WTC11 (cell line): ENCODE measurements around the gene EDDM13. TPM values are rescaled to one million over a fixed set of nuclear protein-coding genes. Genes with fewer than 3 reads are reported as not detected.

Source experiments
- ATAC-seq: fragments of 200-7000 bp; cut with Tn5 transposase; 2 replicates; pipeline ENCODE4 v1.10.0; 2021; ENCODE audit warnings: mild to moderate bottlenecking, moderate library complexity
- CTCF ChIA-PET: fragments of 300-600 bp; sonication (Branson Sonifier 250); formaldehyde crosslinking; loops from one replicate; lab custom pipeline; 2021; ENCODE audit warnings: antibody characterized with exemption; lab: Charles Lee
- POLR2A ChIA-PET: fragments of 350-600 bp; sonication (Branson Sonifier 250); formaldehyde crosslinking; loops from one replicate; lab custom pipeline; 2021; ENCODE audit warnings: antibody characterized with exemption; lab: Charles Lee
- DNase-seq: peaks from one replicate; pipeline ENCODE4 v3.0.0; 2021; ENCODE audit warnings: low spot score
- H3K27ac Mint-ChIP-seq: 2 replicates; pipeline ENCODE4 v1.8.0; 2021; ENCODE audit warnings: mixed read lengths
- H3K27me3 Mint-ChIP-seq: 2 replicates; pipeline ENCODE4 v1.8.0; 2021; ENCODE audit warnings: low read depth, mild to moderate bottlenecking, moderate library complexity, mixed read lengths
- H3K36me3 Mint-ChIP-seq: 2 replicates; pipeline ENCODE4 v1.8.0; 2021; ENCODE audit warnings: mixed read lengths
- H3K4me1 Mint-ChIP-seq: 2 replicates; pipeline ENCODE4 v1.8.0; 2022; ENCODE audit warnings: mixed read lengths
- H3K4me3 Mint-ChIP-seq: 2 replicates; pipeline ENCODE4 v1.8.0; 2021; ENCODE audit warnings: mild to moderate bottlenecking, moderate library complexity, mixed read lengths
- H3K9me3 Mint-ChIP-seq: 2 replicates; pipeline ENCODE4 v1.8.0; 2021; ENCODE audit warnings: mixed read lengths
- ATF1 ChIP-seq: sonication (generic); formaldehyde crosslinking; IDR thresholded peaks from 2 replicates; pipeline ENCODE4 v1.8.1; 2023; ENCODE audit warnings: mild to moderate bottlenecking, moderate library complexity, missing genetic modification reagents
- CREM ChIP-seq: sonication (generic); formaldehyde crosslinking; IDR thresholded peaks from 2 replicates; pipeline ENCODE4 v1.8.1; 2022; ENCODE audit warnings: mild to moderate bottlenecking, missing genetic modification reagents, moderate library complexity
- EMX1 ChIP-seq: fragments of 250-450 bp; sonication (Bioruptor Pico); IDR thresholded peaks from 2 replicates; pipeline ENCODE4 v1.8.0; 2021; ENCODE audit warnings: mild to moderate bottlenecking
- GRHL2 ChIP-seq: fragments of 250-450 bp; sonication (Bioruptor Pico); IDR thresholded peaks from 2 replicates; pipeline ENCODE4 v1.8.0; 2022; ENCODE audit warnings: mild to moderate bottlenecking, moderate library complexity; ENCODE audit not compliant: insufficient replicate concordance, severe bottlenecking
- HMGA2 ChIP-seq: fragments of 250-450 bp; sonication (Bioruptor Pico); IDR thresholded peaks from 2 replicates; pipeline ENCODE4 v1.4.0; 2021; ENCODE audit warnings: mild to moderate bottlenecking, moderate library complexity
- NR2C2 ChIP-seq: sonication (generic); formaldehyde crosslinking; IDR thresholded peaks from 2 replicates; pipeline ENCODE4 v1.8.0; 2022; ENCODE audit warnings: mild to moderate bottlenecking, missing genetic modification reagents
- RORB ChIP-seq: fragments of 250-450 bp; sonication (Bioruptor Pico); IDR thresholded peaks from 2 replicates; pipeline ENCODE4 v1.9.0; 2021; ENCODE audit warnings: mild to moderate bottlenecking
- SP1 ChIP-seq: sonication (generic); formaldehyde crosslinking; conservative IDR thresholded peaks from 2 replicates; pipeline ENCODE4 v1.8.1; 2022; ENCODE audit warnings: missing genetic modification reagents
- TEAD4 ChIP-seq: sonication (generic); formaldehyde crosslinking; IDR thresholded peaks from 2 replicates; pipeline ENCODE4 v1.8.0; 2022; ENCODE audit warnings: mild to moderate bottlenecking, missing genetic modification reagents
- TP53 ChIP-seq: sonication (generic); formaldehyde crosslinking; IDR thresholded peaks from 2 replicates; pipeline ENCODE4 v1.8.1; 2023; ENCODE audit warnings: mild to moderate bottlenecking, missing genetic modification reagents
- ZBTB21 ChIP-seq: sonication (generic); formaldehyde crosslinking; IDR thresholded peaks from 2 replicates; pipeline ENCODE4 v1.8.1; 2023; ENCODE audit warnings: mild to moderate bottlenecking, missing genetic modification reagents, borderline replicate concordance
- ZNF138 ChIP-seq: sonication (generic); formaldehyde crosslinking; conservative IDR thresholded peaks from 2 replicates; pipeline ENCODE4 v1.8.1; 2022; ENCODE audit warnings: mild to moderate bottlenecking, moderate library complexity, missing genetic modification reagents
- ZNF219 ChIP-seq: sonication (generic); formaldehyde crosslinking; IDR thresholded peaks from 2 replicates; pipeline ENCODE4 v1.8.0; 2023; ENCODE audit warnings: missing genetic modification reagents, mild to moderate bottlenecking, borderline replicate concordance
- ZNF281 ChIP-seq: sonication (generic); formaldehyde crosslinking; IDR thresholded peaks from 2 replicates; pipeline ENCODE4 v1.8.0; 2023; ENCODE audit warnings: mild to moderate bottlenecking, missing genetic modification reagents
- ZNF317 ChIP-seq: sonication (generic); formaldehyde crosslinking; IDR thresholded peaks from 2 replicates; pipeline ENCODE4 v1.8.1; 2023; ENCODE audit warnings: low read depth, mild to moderate bottlenecking, moderate library complexity, missing genetic modification reagents, borderline replicate concordance
- ZNF396 ChIP-seq: fragments of 250-450 bp; sonication (Bioruptor Pico); IDR thresholded peaks from 2 replicates; pipeline ENCODE4 v1.8.0; 2021; ENCODE audit warnings: mild to moderate bottlenecking, moderate library complexity, borderline replicate concordance
- total RNA-seq: library from RNA; stranded (reverse); gene quantifications from 3 replicates; pipeline ENCODE4 v1.2.3, GENCODE V29; 2021
- TF ChIP-seq, protein P1 (sequence below): sonication (generic); formaldehyde crosslinking; IDR thresholded peaks from 2 replicates; pipeline ENCODE4 v1.8.1; 2023; ENCODE audit warnings: mild to moderate bottlenecking, missing genetic modification reagents
- TF ChIP-seq, protein P2 (sequence below): sonication (generic); formaldehyde crosslinking; IDR thresholded peaks from 2 replicates; pipeline ENCODE4 v1.8.1; 2023; ENCODE audit warnings: mild to moderate bottlenecking, moderate library complexity, missing genetic modification reagents
- TF ChIP-seq, protein P3 (sequence below): sonication (generic); formaldehyde crosslinking; IDR thresholded peaks from 2 replicates; pipeline ENCODE4 v1.8.0; 2022; ENCODE audit warnings: mild to moderate bottlenecking, missing genetic modification reagents
- TF ChIP-seq, protein P4 (sequence below): sonication (generic); formaldehyde crosslinking; IDR thresholded peaks from 2 replicates; pipeline ENCODE4 v1.8.1; 2023; ENCODE audit warnings: mild to moderate bottlenecking, missing genetic modification reagents, moderate library complexity

Gene EDDM13
- total RNA-seq, 1 experiment from 2014 or later, result not detected

- H3K27ac Mint-ChIP-seq, result no peak overlapping the region
- ATAC-seq, result no peak
- CTCF ChIA-PET, result interaction anchor here (2.0 to 4.3 kb wide), 3 partner anchors 18 to 38 kb away, joined by 4 to 17 read pairs (median 17); no protein-coding TSS in a partner anchor
- no peak for DNase-seq
- TF ChIP-seq GRHL2 (CRISPR knock-in tag) (no peak), ATF1 (no peak), EMX1 (CRISPR knock-in tag) (no peak), ZNF281 (CRISPR knock-in tag) (no peak), RORB (CRISPR knock-in tag) (no peak), ZNF396 (CRISPR knock-in tag) (no peak), TEAD4 (CRISPR knock-in tag) (no peak), TP53 (CRISPR knock-in tag) (no peak), ZBTB21 (no peak), NR2C2 (CRISPR knock-in tag) (no peak), ZNF317 (CRISPR knock-in tag) (no peak), CREM (CRISPR knock-in tag) (no peak), ZNF138 (CRISPR knock-in tag) (no peak), HMGA2 (CRISPR knock-in tag) (no peak), SP1 (CRISPR knock-in tag) (no peak), ZNF219 (no peak)
- TF ChIP-seq, protein P1, sequence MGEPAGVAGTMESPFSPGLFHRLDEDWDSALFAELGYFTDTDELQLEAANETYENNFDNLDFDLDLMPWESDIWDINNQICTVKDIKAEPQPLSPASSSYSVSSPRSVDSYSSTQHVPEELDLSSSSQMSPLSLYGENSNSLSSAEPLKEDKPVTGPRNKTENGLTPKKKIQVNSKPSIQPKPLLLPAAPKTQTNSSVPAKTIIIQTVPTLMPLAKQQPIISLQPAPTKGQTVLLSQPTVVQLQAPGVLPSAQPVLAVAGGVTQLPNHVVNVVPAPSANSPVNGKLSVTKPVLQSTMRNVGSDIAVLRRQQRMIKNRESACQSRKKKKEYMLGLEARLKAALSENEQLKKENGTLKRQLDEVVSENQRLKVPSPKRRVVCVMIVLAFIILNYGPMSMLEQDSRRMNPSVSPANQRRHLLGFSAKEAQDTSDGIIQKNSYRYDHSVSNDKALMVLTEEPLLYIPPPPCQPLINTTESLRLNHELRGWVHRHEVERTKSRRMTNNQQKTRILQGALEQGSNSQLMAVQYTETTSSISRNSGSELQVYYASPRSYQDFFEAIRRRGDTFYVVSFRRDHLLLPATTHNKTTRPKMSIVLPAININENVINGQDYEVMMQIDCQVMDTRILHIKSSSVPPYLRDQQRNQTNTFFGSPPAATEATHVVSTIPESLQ, result no peak
- TF ChIP-seq, protein P2, sequence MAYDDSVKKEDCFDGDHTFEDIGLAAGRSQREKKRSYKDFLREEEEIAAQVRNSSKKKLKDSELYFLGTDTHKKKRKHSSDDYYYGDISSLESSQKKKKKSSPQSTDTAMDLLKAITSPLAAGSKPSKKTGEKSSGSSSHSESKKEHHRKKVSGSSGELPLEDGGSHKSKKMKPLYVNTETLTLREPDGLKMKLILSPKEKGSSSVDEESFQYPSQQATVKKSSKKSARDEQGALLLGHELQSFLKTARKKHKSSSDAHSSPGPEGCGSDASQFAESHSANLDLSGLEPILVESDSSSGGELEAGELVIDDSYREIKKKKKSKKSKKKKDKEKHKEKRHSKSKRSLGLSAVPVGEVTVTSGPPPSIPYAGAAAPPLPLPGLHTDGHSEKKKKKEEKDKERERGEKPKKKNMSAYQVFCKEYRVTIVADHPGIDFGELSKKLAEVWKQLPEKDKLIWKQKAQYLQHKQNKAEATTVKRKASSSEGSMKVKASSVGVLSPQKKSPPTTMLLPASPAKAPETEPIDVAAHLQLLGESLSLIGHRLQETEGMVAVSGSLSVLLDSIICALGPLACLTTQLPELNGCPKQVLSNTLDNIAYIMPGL (CRISPR knock-in tag), result no peak
- TF ChIP-seq, protein P3, sequence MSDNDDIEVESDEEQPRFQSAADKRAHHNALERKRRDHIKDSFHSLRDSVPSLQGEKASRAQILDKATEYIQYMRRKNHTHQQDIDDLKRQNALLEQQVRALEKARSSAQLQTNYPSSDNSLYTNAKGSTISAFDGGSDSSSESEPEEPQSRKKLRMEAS (CRISPR knock-in tag), result no peak
- TF ChIP-seq, protein P4, sequence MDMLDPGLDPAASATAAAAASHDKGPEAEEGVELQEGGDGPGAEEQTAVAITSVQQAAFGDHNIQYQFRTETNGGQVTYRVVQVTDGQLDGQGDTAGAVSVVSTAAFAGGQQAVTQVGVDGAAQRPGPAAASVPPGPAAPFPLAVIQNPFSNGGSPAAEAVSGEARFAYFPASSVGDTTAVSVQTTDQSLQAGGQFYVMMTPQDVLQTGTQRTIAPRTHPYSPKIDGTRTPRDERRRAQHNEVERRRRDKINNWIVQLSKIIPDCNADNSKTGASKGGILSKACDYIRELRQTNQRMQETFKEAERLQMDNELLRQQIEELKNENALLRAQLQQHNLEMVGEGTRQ (CRISPR knock-in tag), result no peak
- TF ChIP-seq, all 79 proteins: peak for 0
- Mint-ChIP-seq H3K4me1 (no peaks in the 10 kb centered on the region), H3K27me3 (no peaks in the 10 kb centered on the region; the same call in 1 of the 2 replicates), H3K36me3 (no peaks in the 10 kb centered on the region), H3K9me3 (no peaks in the 10 kb centered on the region), H3K4me3 (no peak overlapping the region)
- POLR2A ChIA-PET, result no interaction called here
Observed at GRCh38 chr19:56271151-56271550, 1.4 kb upstream of the EDDM13 start.
